G401.6 (cell line): Measurements from ENCODE around the gene FASTK.

ENCODE experiments used
- FAIRE-seq: peaks from 2 replicates; lab custom pipeline; 2012; peaks lifted over from hg19 to GRCh38; lab: Jason Lieb, UNC

Gene FASTK

GRCh38 chr7:151080522-151081169 is at the start of gene FASTK:
FASTK (minus strand) TSS chr7:151080809; CDS start chr7:151080766, 43 bp downstream.
- no peak for FAIRE-seq

- FAIRE-seq, result no peak
Observed at GRCh38 chr7:151129960-151130591, 49.5 kb upstream of the FASTK start.

GRCh38 chr7:151129117-151129959 is 48.7 kb upstream of the FASTK start:
- no peak for FAIRE-seq

GRCh38 chr7:151128716-151129115 is 48.1 kb upstream of the FASTK start:
- no peak for FAIRE-seq

GRCh38 chr7:151128144-151128543 is 47.5 kb upstream of the FASTK start:
- no peak for FAIRE-seq

- no peak for FAIRE-seq
Observed at GRCh38 chr7:151126491-151127137, 46.0 kb upstream of the FASTK start.

GRCh38 chr7:151125846-151126481 is 45.4 kb upstream of the FASTK start:
- FAIRE-seq, result no peak

GRCh38 chr7:151125470-151125845 is 44.8 kb upstream of the FASTK start:
- no peak for FAIRE-seq

GRCh38 chr7:151124899-151125399 is 44.3 kb upstream of the FASTK start:
- FAIRE-seq, result no peak

GRCh38 chr7:151124481-151124880 is 43.9 kb upstream of the FASTK start:
- no peak for FAIRE-seq

- peak; percentile 86 for FAIRE-seq
Observed at GRCh38 chr7:151123822-151124464, 43.3 kb upstream of the FASTK start.

- no peak for FAIRE-seq
Observed at GRCh38 chr7:151123158-151123821, 42.7 kb upstream of the FASTK start.

GRCh38 chr7:151122796-151123157 is 42.2 kb upstream of the FASTK start:
- FAIRE-seq, result no peak

GRCh38 chr7:151122276-151122675 is 41.7 kb upstream of the FASTK start:
- FAIRE-seq, result no peak

- no peak for FAIRE-seq
Observed at GRCh38 chr7:151121380-151122170, 41.0 kb upstream of the FASTK start.

- no peak for FAIRE-seq
Observed at GRCh38 chr7:151120896-151121295, 40.3 kb upstream of the FASTK start.

- FAIRE-seq, result no peak
Observed at GRCh38 chr7:151119902-151120301, 39.3 kb upstream of the FASTK start.

GRCh38 chr7:151119055-151119415 is 38.4 kb upstream of the FASTK start:
- FAIRE-seq, result no peak

GRCh38 chr7:151118108-151119054 is 37.8 kb upstream of the FASTK start:
- no peak for FAIRE-seq
